Inferior parietal cortex (tissue), 1 donor: ENCODE results near the gene DOCK9.
A peak's percentile ranks its signal among the peaks of the same experiment; 100 is the strongest.

Experiments
- DNase-seq: peaks from one replicate; pipeline ENCODE4 v3.0.0-alpha.2; 2016; ENCODE audit errors: extremely low spot score

DOCK9 gene

DNA sequence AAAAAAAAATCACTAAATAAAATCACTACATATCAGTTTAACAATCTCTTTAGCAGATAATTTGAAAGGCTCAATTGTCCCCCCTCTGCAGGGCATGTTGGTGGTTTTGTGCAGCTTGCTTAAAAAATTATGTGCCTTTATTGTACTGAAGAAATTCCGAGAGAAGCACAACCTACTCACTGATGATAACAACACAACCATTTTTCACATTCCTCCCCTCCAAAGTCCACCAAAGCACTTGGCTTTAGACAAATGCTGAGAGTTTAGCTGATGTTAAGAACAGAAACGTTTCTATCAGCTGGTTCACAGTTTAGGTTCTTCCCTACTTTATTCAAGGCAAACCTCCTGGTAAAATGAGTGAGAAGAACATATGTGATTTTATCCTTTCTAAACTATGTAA, 923 bp downstream of the DOCK9 start:
- DNase-seq, result peak; percentile 42

- no peak for DNase-seq
Measured at GRCh38 chr13:98976338-98976737, 1.5 kb downstream of the DOCK9 start.

DNA sequence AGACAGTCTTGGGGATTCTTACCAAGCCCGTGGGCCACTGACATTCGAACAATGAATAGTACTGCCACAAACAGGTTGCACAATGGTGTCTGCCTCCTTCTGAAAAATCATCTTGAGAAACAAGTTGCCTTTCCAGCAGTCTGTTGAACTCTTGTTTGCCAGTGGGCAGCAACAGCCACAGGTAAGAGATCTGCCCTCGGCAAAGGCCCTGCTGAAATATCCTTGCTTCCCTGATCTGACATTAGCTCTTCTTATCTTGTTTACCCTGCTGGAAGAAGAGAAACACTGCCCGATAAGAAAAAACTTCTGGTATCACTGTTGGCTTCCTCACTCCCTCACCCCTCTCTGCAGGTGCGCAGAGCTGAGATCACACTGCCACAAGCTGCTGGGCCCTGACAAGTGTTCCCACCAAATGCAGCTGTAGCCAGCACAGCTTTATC, 2.0 kb downstream of the DOCK9 start:
- DNase-seq, result no peak

DNA sequence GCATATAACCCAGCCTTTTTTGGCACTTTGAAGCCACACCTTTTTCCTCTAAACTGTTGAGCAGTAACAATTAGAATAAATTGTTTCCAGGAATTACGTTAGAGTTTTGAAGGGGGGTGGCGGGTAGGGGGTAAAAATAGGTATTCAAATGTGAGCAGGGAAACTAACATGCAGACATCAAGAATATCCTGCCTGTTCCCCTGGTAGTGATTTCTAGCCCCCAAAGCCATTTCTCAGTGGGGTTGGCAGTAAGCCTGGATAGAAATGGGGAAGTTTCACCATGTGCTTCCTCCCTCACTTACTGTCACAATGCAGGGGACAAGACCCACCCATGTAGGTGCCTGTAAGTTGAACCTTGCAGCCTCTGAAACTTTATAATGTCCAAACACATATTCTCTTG, 3.8 kb downstream of the DOCK9 start:
- DNase-seq, result no peak

DNA sequence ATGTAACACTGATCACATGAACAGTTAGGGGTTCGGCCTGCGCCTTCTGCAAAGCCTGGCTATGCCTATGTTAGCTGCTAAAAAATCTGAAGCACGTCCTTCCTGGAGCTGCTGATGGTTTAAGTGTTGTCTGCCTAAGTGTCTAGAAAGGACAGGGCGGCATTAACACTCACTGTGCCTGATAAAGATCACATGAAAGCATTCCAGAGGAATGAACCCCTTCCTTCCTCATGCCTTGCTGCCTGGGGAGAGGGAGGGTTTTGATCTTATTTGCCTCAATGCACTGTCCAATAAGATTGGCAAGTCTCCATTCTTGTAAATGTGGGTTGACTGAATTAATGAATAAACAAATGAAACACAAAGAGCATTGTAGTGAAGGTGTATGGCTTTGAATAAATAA, 5.2 kb downstream of the DOCK9 start:
- DNase-seq, result no peak

DNA sequence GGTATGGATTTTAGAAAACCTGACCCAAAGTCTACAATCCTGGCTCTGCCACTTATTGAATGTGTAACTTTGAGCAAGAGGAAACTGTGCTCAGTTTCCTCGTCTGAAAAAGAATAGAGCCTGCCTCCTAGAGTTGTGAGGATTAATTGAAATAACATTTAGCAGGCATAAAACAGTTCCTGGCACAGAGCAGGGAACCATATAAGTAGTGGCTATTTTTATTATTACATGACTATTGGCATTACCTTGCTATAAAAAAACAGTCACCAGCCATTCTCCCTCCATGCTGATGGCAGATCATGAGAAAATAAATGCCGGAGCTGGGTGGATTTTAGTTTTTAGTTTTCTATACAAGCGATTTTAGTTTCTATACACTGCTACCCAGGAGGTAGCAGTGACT, 5.8 kb downstream of the DOCK9 start:
- no peak for DNase-seq

DNA sequence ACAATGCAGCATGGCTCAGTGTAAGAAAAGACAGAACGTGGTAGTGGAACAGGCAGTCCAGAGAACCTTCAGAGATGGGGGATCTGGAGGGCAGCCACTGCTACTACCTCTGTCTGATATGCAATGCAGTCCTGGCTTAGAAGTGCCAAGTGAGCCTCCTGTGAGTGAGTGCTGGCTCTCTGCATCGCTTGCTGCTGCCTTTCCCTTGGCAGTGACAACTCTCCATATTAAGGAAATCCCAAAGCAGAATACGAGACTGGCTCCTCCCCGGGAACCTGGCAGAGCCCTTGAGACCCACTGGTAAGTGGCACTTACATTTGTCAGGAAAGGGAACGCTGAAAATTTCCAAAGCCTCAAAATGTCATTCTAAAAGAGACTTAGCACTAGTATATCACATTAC, 7.5 kb downstream of the DOCK9 start:
- DNase-seq, result no peak

- DNase-seq, result no peak
Measured at GRCh38 chr13:98967491-98967890, 10.4 kb downstream of the DOCK9 start.

DNA sequence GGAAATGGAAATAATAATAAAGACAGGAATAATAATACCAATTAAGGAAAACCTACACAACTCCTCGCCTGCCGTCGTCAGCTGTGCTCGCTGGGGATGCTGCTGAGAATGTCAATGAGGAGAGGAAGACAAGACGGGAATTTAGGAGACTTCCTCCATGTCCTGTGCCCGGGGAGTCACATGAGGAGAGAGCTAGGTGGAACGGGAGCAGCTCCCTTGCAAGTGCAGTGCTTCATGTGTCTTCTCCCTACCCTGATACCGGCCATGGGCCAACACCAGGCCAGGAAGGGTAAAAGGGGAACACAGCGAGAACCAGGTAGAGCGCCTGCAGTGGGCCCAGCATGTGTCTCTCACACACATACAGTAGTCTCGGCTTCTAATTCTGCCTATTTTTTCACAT, 11.8 kb downstream of the DOCK9 start:
- no peak for DNase-seq

DNA sequence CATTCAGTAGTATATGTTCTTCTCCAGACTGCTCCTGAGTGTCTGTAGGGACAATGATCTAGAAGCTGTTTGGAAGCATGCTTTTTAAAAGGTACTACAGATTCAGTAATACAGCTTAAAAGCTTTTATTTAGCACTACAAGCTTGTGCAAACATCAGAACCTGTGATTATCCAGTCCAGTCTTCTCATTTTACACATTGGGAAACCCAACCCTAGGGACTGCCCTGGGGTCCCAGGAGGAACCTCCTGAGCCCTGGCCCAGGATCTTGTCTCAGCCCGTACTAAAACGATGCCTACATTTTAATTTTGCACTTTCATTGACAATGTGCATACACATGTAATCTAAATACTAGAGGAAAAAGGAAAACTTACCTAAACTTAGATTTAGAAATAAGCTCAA, 12.5 kb downstream of the DOCK9 start:
- DNase-seq, result no peak

DNA sequence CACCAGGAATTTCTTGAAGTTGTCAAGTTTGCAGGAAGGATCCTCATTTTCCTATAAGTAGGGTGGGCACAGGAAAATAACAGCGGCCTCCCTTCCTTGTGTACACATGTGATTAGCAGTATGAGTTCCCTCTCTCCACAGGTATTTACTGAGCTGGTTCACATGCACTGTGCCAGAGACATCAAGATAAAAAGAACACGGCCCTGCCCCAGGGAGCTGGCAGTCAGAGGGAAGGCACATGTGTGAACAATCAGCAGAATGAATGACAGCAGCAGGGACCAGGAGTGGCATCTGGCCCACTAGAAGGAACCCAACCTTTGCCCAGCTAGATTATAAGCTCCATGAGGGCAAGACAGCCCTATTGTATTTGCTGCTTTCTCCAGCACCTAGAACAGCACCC, 13.9 kb downstream of the DOCK9 start:
- DNase-seq, result no peak

DNA sequence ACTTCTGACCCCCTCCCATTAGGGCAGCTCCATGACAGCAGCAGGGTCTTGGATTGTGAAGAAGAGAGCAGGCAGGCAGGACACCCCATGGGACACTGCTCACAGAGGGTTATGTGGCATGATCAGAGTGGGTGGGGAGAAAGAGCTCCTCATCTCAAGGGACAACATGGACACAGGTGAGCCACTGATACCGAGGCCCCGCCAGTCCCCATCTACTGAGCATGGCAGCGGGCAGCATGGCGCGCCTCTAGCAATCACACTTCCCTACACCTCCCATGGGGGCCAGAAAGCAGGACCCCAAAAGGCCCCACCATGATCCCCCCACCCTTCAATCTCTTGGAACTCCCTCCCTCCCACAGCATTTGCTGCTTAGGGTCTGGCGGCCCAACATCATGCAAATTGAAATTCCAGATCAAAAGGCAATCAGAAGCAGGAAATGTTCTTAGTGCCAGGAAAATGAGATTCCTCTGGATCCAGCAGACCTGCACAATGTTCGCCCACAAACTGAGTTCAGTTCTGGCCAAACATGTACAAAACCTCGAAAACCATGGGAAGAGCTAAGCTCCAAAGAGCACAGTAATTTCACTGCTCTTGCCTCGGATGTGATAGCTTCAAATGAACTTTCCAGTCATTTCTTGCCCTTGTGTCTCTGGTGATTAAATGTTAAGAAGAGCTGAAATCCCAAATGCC, 14.8 kb downstream of the DOCK9 start:
- no peak for DNase-seq

DNA sequence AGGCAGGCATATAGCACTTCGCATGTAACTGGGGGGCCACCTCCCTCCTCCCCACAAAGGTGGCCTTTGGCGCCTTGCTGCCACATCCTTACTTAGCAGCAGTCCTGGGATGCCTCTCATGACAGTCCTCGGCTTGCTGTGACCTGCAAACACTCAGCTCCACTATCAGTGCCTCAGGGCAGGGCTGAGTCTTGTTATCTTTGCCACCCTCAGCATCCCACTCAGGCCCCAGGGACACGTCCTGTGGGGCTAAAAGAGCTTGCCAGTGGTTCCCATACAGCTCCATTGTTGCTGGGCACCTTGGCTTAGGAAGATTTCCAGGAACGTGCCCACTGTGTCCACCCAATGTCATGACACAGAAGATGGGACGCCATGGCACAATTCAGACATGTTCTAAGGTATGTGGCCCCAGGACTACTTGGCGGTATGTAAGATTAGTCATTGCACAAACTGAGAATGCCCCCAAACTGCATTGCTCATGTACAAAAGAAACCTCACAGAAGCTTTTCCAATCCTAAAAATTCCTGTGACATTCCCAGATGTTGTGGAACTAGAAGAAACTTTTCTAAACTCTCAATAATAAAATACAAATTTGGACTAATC, 16.3 kb downstream of the DOCK9 start:
- DNase-seq, result no peak

DNA sequence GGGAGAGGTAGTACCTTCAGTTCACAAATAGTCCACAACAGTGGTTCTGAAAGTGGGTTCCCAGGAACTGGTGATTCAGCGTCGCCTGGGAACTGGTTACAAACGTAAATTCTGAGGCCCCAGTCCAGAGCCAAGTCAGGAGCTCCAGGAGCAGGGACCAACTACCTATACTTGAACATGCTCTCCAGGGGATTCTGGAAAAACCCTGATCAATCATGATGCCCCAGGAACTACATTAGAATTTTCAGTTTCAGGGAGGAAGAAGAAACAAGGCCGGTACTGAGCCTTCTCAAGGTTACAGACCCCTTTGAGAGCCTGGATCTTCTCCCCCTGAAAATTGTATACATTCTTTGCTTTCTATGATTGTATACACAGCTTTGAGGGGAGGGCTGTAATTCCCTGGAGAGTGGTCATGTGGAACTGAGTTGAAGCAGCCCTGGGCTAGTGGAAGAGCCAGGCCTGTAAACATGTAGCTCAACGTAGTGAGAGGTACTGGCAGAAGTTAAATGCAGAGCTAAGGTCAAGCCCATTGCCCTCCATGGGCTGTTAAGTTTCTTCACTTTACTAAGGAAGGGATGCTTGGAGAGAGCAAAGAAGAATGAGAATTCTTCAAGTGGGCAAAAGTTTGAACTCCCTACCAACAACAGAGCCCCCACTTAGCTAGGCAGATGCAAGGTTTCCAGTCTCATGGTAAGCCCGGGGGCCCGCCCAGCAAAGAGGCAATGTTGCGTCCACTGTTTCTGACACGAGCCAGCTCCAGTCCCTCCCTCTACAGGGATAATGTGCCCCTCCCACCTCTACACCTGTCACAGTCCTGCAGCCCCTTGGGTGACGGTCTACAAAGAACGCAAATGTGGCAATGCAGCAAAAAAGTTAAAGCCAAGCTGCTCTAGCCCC, 17.0 kb downstream of the DOCK9 start:
- DNase-seq, result no peak

- no peak for DNase-seq
Measured at GRCh38 chr13:98959786-98960605, 17.9 kb downstream of the DOCK9 start.

DNA sequence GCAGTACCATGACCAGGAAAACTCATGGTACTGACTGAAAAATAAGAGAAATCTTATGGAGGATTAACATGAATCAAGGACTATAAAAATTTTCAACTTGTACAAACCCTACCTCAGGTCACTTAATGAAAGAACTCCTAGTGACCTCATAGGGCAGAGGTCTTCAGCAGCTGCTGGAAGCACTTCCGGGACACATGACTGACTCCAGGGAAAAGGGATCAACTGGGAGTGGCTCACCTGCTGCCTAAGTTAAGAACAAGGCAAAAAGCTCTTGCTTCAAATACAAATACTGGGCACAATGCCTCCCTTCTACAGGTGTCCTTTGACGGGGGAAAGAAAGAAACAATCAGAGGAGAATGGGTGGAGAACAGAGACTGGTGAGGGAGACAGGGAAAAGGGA, 18.6 kb downstream of the DOCK9 start:
- no peak for DNase-seq

DNA sequence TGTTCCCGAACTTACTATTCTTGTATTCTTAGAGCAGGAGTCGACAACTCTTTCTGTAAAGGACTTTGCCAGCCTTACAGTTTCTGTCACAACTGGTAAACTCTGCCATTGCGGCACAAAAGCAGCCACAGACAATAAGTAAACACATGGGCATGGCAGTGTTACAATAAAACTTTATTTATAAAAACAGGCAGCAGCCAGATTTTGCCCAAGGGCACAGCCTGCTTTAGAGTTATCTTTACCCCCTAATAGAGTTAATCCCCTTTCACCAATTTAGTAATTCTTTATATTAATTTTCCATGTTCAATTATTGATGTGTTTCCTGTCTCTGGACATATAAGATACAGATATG, 19.4 kb downstream of the DOCK9 start:
- no peak for DNase-seq

GRCh38 chr13:98957731-98958442, 20.0 kb downstream of the DOCK9 start:
- no peak for DNase-seq

GRCh38 chr13:98955336-98955735, 22.5 kb downstream of the DOCK9 start:
- no peak for DNase-seq

GRCh38 chr13:98954313-98954712, 23.6 kb downstream of the DOCK9 start:
- DNase-seq, result no peak

DNA sequence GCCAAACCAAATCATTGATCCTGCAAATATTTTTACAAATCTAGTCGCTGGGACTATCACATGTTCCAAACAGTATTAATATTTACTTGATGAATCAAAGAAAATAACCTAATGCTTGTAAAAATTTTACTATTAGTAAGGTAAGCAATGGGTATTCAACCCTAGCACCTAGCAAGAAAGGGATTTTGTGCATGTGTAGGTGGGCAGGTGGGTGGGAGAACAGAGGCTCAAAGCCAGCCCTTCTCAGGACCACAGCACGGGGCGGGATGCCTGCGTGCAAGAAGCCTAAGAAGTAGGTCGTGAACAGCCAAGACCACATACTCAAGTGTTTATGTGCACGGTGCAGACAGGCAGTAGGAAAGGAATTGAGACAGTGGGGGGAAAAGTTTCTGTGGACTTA, 26.6 kb downstream of the DOCK9 start:
- DNase-seq, result no peak
